K562 (cell line): Measurements from ENCODE around the gene MC2R. TPM values are rescaled to one million over a fixed set of nuclear protein-coding genes. Genes with fewer than 3 reads are reported as not detected.

Experiments used
- ATAC-seq: fragments of 200-7000 bp; cut with Tn5 transposase; 3 replicates; pipeline ENCODE4 v1.9.1; 2020; ENCODE audit warnings: moderate library complexity
- BruUV-seq: library from RNA; stranded (reverse); fragments of 400-500 nt; replicated peaks from 2 replicates; lab custom pipeline; 2021; lab: Mats Ljungman, UMichigan
- CTCF ChIA-PET: fragments of 300-600 bp; formaldehyde crosslinking; extraction: SDS; loops from one replicate; lab custom pipeline; 2021; ENCODE audit warnings: low intra/inter-chr PET ratio; lab: Yijun Ruan, JAX
- POLR2A ChIA-PET: fragments of 300-600, 350-650 bp; sonication (Branson Sonifier 250); formaldehyde crosslinking; extraction: SDS; loops from one replicate; lab custom pipeline; 2021; ENCODE audit warnings: antibody characterized with exemption, inconsistent platforms; lab: Yijun Ruan, JAX
- DNase-seq, 4 experiments: peaks; one replicate each; pipeline versions ENCODE4 v3.0.0 to v3.0.0-alpha.2; 2011 to 2018; ENCODE audit warnings: low spot score in 3 of 4, mixed read lengths in 3 of 4; ENCODE audit errors: extremely low read depth in 1 of 4
- FAIRE-seq: peaks from 2 replicates; lab custom pipeline; 2011; peaks lifted over from hg19 to GRCh38; lab: Jason Lieb, UNC
- H2AFZ ChIP-seq: 2 replicates; pipeline ENCODE4 v1.6.0; 2011; ENCODE audit warnings: low read depth, low read length, control low read depth, inconsistent platforms
- H3K27ac ChIP-seq: fragments of 200-600 bp; 3 replicates; pipeline ENCODE4 v1.8.0; 2011; ENCODE audit warnings: low read depth, mild to moderate bottlenecking, control low read depth, inconsistent platforms, low read length, moderate library complexity, mixed read lengths; ENCODE audit errors: extremely low read depth
- H3K27me3 ChIP-seq, 2 experiments: fragments of 300-600 bp in 1 of 2; 2 replicates in 1 of 2; 3 replicates in 1 of 2; pipeline versions ENCODE4 v1.6.0 to v1.8.0; 2011; ENCODE audit warnings: inconsistent platforms in 2 of 2, low read length in 2 of 2, mild to moderate bottlenecking in 1 of 2, mixed read lengths in 1 of 2, moderate library complexity in 1 of 2; ENCODE audit not compliant: control insufficient read depth in 2 of 2, insufficient read depth in 2 of 2
- H3K36me3 ChIP-seq: fragments of 300-600 bp; 3 replicates; pipeline ENCODE4 v1.8.0; 2011; ENCODE audit warnings: mild to moderate bottlenecking, low read length, inconsistent platforms; ENCODE audit not compliant: control insufficient read depth, insufficient read depth
- H3K4me1 ChIP-seq, 2 experiments: fragments of 200-600 bp in 1 of 2; replicated peaks in 1 of 2; 2 replicates in 1 of 2; 3 replicates in 1 of 2; pipeline versions ENCODE4 v1.5.1 to v1.8.0; 2011; ENCODE audit warnings: inconsistent platforms in 2 of 2, low read length in 2 of 2, mild to moderate bottlenecking in 1 of 2, mixed read lengths in 1 of 2, moderate library complexity in 1 of 2; ENCODE audit not compliant: control insufficient read depth in 2 of 2, insufficient read depth in 2 of 2
- H3K4me2 ChIP-seq: 2 replicates; pipeline ENCODE4 v1.6.1; 2011; ENCODE audit warnings: low read length, control low read depth, inconsistent platforms, mixed read lengths; ENCODE audit not compliant: insufficient read depth
- H3K4me3 ChIP-seq: fragments of 200-600 bp; sonication (generic), shearing (Covaris generic); 2 replicates; pipeline ENCODE4 v1.5.1; 2016; ENCODE audit warnings: control low read depth, inconsistent platforms
- H3K79me2 ChIP-seq: fragments of 200-600 bp; 3 replicates; pipeline ENCODE4 v1.8.0; 2011; ENCODE audit warnings: low read length, inconsistent platforms; ENCODE audit not compliant: control insufficient read depth, insufficient read depth
- H3K9ac ChIP-seq, 2 experiments: 2 replicates each; pipeline versions ENCODE4 v1.6.0 to v1.6.1; 2011; ENCODE audit warnings: low read depth in 2 of 2, low read length in 2 of 2, control low read depth in 1 of 2, inconsistent platforms in 1 of 2, mild to moderate bottlenecking in 1 of 2, mixed read lengths in 1 of 2; ENCODE audit not compliant: insufficient read depth in 1 of 2
- H3K9me1 ChIP-seq: one replicate; pipeline ENCODE4 v1.6.0; 2011; ENCODE audit warnings: inconsistent platforms, mild to moderate bottlenecking, low read length, moderate library complexity; ENCODE audit not compliant: control insufficient read depth, insufficient read depth
- H3K9me3 ChIP-seq: replicated peaks from 2 replicates; pipeline ENCODE4 v1.5.1; 2011; ENCODE audit warnings: low read depth, low read length, inconsistent platforms; ENCODE audit not compliant: control insufficient read depth, insufficient read depth
- H4K20me1 ChIP-seq: replicated peaks from 2 replicates; pipeline ENCODE4 v1.6.1; 2011; ENCODE audit warnings: low read length, inconsistent platforms, mixed read lengths; ENCODE audit not compliant: control insufficient read depth, insufficient read depth
- CBFA2T3 ChIP-seq: fragments of 450-650 bp; IDR thresholded peaks from 2 replicates; pipeline ENCODE4 v1.6.1; 2017
- CCAR2 ChIP-seq: fragments of 200-400 bp; formaldehyde crosslinking; IDR thresholded peaks from 2 replicates; pipeline ENCODE4 v1.6.1; 2017; ENCODE audit warnings: mild to moderate bottlenecking, low read depth, low read length
- FIP1L1 ChIP-seq: fragments of 200-400 bp; formaldehyde crosslinking; IDR thresholded peaks from 2 replicates; pipeline ENCODE4 v1.6.1; 2018; ENCODE audit warnings: mild to moderate bottlenecking, low read depth, low read length; ENCODE audit not compliant: poor library complexity, severe bottlenecking
- MTF1 ChIP-seq: fragments of 250-450 bp; sonication (Bioruptor Pico); IDR thresholded peaks from 2 replicates; pipeline ENCODE4 v1.9.0; 2021; ENCODE audit warnings: moderate library complexity, mild to moderate bottlenecking, inconsistent platforms, borderline replicate concordance
- NFXL1 ChIP-seq: fragments of 450-650 bp; formaldehyde crosslinking; IDR thresholded peaks from 2 replicates; pipeline ENCODE4 v1.4.0; 2021; ENCODE audit warnings: mild to moderate bottlenecking
- NONO ChIP-seq, 2 experiments: fragments of 200-400 bp in 1 of 2; fragments of 450-650 bp in 1 of 2; formaldehyde crosslinking in 1 of 2; IDR thresholded peaks; 2 replicates each; pipeline ENCODE4 v1.6.1; 2017; ENCODE audit warnings: low read depth in 2 of 2, mild to moderate bottlenecking in 2 of 2, moderate library complexity in 2 of 2, low read length in 1 of 2
- RBM15 ChIP-seq: fragments of 200-400 bp; formaldehyde crosslinking; IDR thresholded peaks from 2 replicates; pipeline ENCODE4 v1.6.1; 2018; ENCODE audit warnings: mild to moderate bottlenecking, low read length, moderate library complexity; ENCODE audit not compliant: insufficient read depth
- SMAD2 ChIP-seq: fragments of 150-350 bp; IDR thresholded peaks from 2 replicates; pipeline ENCODE4 v1.6.1; 2014; ENCODE audit warnings: low read depth, mild to moderate bottlenecking, low read length
- SMAD4 ChIP-seq: fragments of 250-450 bp; sonication (Bioruptor Pico); conservative IDR thresholded peaks from 2 replicates; pipeline ENCODE4 v1.8.0; 2021; ENCODE audit warnings: inconsistent platforms, mild to moderate bottlenecking, moderate library complexity
- U2AF2 ChIP-seq: fragments of 200-400 bp; formaldehyde crosslinking; optimal IDR thresholded peaks from 2 replicates; pipeline ENCODE3; 2017; ENCODE audit warnings: low read depth, mild to moderate bottlenecking, low read length
- ZKSCAN1 ChIP-seq: fragments of 150-350 bp; IDR thresholded peaks from 2 replicates; pipeline ENCODE4 v1.6.1; 2016; ENCODE audit warnings: low read depth, low read length
- WGBS: fragments of 100-300 bp; shearing (Covaris generic); methylation state at CpG from one replicate; pipeline ENCODE4 v1.1.6; 2016; ENCODE audit warnings: low coverage, mixed read lengths; ENCODE audit not compliant: insufficient coverage; ENCODE audit errors: missing lambda C conversion rate; 5-methylcytosine and 5-hydroxymethylcytosine counted together
- in situ Hi-C: fragments of 300-500 bp; cut with MboI; formaldehyde crosslinking; loops from 4 replicates; pipeline ENCODE4 v1.15.0; 2018; ENCODE audit warnings: inconsistent platforms, mixed read lengths
- intact Hi-C: fragments of 100-400 bp; cut with micrococcal nuclease; formaldehyde crosslinking; loops from 2 replicates; pipeline ENCODE4 v1.14.2; 2022
- polyA plus RNA-seq, 8 experiments: library from polyadenylated mRNA; depleted of rRNA in 4 of 8; stranded (reverse) in 5 of 8; unstranded in 3 of 8; fragments of >200 nt; fragmentation: Nextera tagmentation in 2 of 8; fragmentation: Illumina TruSeq in 1 of 8; extraction: Ambion mirVana in 2 of 8; extraction: Trizol in 1 of 8; gene quantifications; 2 replicates each; pipeline versions ENCODE4 v1.2.1 to v1.2.3, GENCODE V29; 2011 to 2014; ENCODE audit warnings: inconsistent platforms in 1 of 8, missing spikeins in 1 of 8
- total RNA-seq, 7 experiments: library from RNA; depleted of rRNA in 6 of 7; stranded (reverse); fragments of >200 nt in 6 of 7; fragmentation: Illumina TruSeq in 2 of 7; extraction: Trizol in 2 of 7; gene quantifications; 2 replicates each; pipeline versions ENCODE4 v1.2.1 to v1.2.3, GENCODE V29; 2011 to 2021; ENCODE audit warnings: low replicate concordance in 1 of 7
- TF ChIP-seq, protein P1 (sequence below), 2 experiments: fragments of 450-650 bp in 1 of 2; sonication (generic) in 1 of 2; formaldehyde crosslinking in 1 of 2; IDR thresholded peaks in 1 of 2; conservative IDR thresholded peaks in 1 of 2; 2 replicates each; pipeline versions ENCODE4 v1.6.1 to v1.8.1; 2016 to 2023; ENCODE audit warnings: mild to moderate bottlenecking in 2 of 2, moderate library complexity in 2 of 2, inconsistent platforms in 1 of 2, missing genetic modification reagents in 1 of 2
- TF ChIP-seq, protein P2 (sequence below): fragments of 250-450 bp; sonication (Bioruptor Pico); IDR thresholded peaks from 2 replicates; pipeline ENCODE4 v1.5.0; 2021
- TF ChIP-seq, protein P3 (sequence below): fragments of 450-650 bp; formaldehyde crosslinking; IDR thresholded peaks from 2 replicates; pipeline ENCODE4 v1.4.0; 2020; ENCODE audit warnings: mild to moderate bottlenecking, moderate library complexity
- TF ChIP-seq, protein P4 (sequence below): fragments of 250-450 bp; sonication (Bioruptor Pico); IDR thresholded peaks from 2 replicates; pipeline ENCODE4 v1.9.0; 2021; ENCODE audit warnings: mild to moderate bottlenecking, inconsistent platforms

MC2R gene
- total and polyA plus RNA-seq, 9 of the 15 experiments (the other 6 are each of a cell fraction or from before 2014, with no cell fraction given) = not detected

DNA sequence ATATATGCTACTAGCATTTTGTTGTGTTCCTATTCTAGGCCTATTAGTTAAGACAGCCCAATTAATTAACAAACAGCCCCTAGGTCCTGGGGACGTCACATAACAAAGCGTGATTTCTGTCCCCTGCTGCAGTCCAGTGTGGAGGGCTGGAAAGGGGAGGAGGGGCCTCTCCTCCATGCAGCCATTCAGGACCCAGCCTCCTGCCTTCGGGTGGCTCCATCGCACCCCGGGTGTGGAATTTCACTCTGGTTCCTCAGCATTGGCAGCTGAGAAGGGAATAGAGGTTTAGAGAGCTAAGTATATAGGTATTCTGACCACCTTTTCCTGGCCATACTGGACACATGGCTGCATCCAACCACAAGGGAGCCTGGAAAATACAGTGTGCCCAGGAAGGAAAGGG is 42.4 kb downstream of the MC2R start:
- in situ Hi-C loops = no loop called here
- no peaks in the 10 kb centered on the region for H4K20me1 ChIP-seq
- no peak for ATAC-seq

More for the DNA sequence above, 42.4 kb downstream of the MC2R start:
- Histone ChIP-seq H3K4me2 (no peak overlapping the region), H3K9me1 (no peaks in the 10 kb centered on the region), H3K9ac (no peak overlapping the region), H3K36me3 (no peaks in the 10 kb centered on the region), H3K79me2 (no peaks in the 10 kb centered on the region), H3K27ac (no peak overlapping the region), H3K27me3 (peaks cover 2 to 23% of the 10 kb centered on the region in 2 experiments; a peak in 2 of 5 replicates), H2AFZ (no peak overlapping the region), H3K9me3 (no peaks in the 10 kb centered on the region), H3K4me1 (no peaks in the 10 kb centered on the region), H3K4me3 (no peak overlapping the region)
- POLR2A ChIA-PET = no interaction called here
- intact Hi-C loops = no loop called here
- no peak for FAIRE-seq
- BruUV-seq = no TSS peak
- 0% methylated on average over 5 of the region's 5 CpGs for WGBS
- TF ChIP-seq, protein P1, sequence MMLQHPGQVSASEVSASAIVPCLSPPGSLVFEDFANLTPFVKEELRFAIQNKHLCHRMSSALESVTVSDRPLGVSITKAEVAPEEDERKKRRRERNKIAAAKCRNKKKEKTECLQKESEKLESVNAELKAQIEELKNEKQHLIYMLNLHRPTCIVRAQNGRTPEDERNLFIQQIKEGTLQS (IDR thresholded peaks at IDR 0.05) = no peak
- TF ChIP-seq, protein P1 (CRISPR knock-in tag; conservative IDR thresholded peaks at IDR 0.05) = no peak
- TF ChIP-seq SMAD2 (no peak), SMAD4 (CRISPR knock-in tag) (no peak), U2AF2 (no peak), MTF1 (CRISPR knock-in tag) (no peak), NFXL1 (no peak), RBM15 (no peak), NONO (IDR thresholded peaks at IDR 0.05; ENCODE audit: low read depth in 2 of 2, low read length in 1 of 2) (no peak), ZKSCAN1 (no peak), FIP1L1 (no peak), CBFA2T3 (no peak), CCAR2 (no peak)
- TF ChIP-seq, protein P2, sequence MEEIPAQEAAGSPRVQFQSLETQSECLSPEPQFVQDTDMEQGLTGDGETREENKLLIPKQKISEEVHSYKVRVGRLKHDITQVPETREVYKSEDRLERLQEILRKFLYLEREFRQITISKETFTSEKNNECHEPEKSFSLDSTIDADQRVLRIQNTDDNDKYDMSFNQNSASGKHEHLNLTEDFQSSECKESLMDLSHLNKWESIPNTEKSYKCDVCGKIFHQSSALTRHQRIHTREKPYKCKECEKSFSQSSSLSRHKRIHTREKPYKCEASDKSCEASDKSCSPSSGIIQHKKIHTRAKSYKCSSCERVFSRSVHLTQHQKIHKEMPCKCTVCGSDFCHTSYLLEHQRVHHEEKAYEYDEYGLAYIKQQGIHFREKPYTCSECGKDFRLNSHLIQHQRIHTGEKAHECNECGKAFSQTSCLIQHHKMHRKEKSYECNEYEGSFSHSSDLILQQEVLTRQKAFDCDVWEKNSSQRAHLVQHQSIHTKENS = no peak
- TF ChIP-seq, protein P3, sequence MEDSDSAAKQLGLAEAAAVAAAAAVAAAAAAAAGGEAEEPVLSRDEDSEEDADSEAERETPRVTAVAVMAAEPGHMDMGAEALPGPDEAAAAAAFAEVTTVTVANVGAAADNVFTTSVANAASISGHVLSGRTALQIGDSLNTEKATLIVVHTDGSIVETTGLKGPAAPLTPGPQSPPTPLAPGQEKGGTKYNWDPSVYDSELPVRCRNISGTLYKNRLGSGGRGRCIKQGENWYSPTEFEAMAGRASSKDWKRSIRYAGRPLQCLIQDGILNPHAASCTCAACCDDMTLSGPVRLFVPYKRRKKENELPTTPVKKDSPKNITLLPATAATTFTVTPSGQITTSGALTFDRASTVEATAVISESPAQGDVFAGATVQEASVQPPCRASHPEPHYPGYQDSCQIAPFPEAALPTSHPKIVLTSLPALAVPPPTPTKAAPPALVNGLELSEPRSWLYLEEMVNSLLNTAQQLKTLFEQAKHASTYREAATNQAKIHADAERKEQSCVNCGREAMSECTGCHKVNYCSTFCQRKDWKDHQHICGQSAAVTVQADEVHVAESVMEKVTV (CRISPR knock-in tag) = no peak
- TF ChIP-seq, protein P4, sequence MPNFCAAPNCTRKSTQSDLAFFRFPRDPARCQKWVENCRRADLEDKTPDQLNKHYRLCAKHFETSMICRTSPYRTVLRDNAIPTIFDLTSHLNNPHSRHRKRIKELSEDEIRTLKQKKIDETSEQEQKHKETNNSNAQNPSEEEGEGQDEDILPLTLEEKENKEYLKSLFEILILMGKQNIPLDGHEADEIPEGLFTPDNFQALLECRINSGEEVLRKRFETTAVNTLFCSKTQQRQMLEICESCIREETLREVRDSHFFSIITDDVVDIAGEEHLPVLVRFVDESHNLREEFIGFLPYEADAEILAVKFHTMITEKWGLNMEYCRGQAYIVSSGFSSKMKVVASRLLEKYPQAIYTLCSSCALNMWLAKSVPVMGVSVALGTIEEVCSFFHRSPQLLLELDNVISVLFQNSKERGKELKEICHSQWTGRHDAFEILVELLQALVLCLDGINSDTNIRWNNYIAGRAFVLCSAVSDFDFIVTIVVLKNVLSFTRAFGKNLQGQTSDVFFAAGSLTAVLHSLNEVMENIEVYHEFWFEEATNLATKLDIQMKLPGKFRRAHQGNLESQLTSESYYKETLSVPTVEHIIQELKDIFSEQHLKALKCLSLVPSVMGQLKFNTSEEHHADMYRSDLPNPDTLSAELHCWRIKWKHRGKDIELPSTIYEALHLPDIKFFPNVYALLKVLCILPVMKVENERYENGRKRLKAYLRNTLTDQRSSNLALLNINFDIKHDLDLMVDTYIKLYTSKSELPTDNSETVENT (CRISPR knock-in tag) = no peak
- no peak for DNase-seq
- CTCF ChIA-PET = no interaction called here
